ENCODE data around the gene P2RX4. TPM values are rescaled to one million over a fixed set of nuclear protein-coding genes. Genes with fewer than 3 reads are reported as not detected.

The P2RX4 gene
- total and polyA plus RNA-seq, 2 of the 13 experiments (the other 11 are each of a cell fraction or from before 2014, with no cell fraction given) = 13.8 to 30.8 TPM

GRCh38 chr12:121227294-121227693 is 17.4 kb downstream of the P2RX4 start (continued):
- TF ChIP-seq, protein P1, sequence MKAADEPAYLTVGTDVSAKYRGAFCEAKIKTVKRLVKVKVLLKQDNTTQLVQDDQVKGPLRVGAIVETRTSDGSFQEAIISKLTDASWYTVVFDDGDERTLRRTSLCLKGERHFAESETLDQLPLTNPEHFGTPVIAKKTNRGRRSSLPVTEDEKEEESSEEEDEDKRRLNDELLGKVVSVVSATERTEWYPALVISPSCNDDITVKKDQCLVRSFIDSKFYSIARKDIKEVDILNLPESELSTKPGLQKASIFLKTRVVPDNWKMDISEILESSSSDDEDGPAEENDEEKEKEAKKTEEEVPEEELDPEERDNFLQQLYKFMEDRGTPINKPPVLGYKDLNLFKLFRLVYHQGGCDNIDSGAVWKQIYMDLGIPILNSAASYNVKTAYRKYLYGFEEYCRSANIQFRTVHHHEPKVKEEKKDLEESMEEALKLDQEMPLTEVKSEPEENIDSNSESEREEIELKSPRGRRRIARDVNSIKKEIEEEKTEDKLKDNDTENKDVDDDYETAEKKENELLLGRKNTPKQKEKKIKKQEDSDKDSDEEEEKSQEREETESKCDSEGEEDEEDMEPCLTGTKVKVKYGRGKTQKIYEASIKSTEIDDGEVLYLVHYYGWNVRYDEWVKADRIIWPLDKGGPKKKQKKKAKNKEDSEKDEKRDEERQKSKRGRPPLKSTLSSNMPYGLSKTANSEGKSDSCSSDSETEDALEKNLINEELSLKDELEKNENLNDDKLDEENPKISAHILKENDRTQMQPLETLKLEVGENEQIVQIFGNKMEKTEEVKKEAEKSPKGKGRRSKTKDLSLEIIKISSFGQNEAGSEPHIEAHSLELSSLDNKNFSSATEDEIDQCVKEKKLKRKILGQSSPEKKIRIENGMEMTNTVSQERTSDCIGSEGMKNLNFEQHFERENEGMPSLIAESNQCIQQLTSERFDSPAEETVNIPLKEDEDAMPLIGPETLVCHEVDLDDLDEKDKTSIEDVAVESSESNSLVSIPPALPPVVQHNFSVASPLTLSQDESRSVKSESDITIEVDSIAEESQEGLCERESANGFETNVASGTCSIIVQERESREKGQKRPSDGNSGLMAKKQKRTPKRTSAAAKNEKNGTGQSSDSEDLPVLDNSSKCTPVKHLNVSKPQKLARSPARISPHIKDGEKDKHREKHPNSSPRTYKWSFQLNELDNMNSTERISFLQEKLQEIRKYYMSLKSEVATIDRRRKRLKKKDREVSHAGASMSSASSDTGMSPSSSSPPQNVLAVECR (CRISPR knock-in tag; IDR thresholded peaks at IDR 0.05; ENCODE audit: borderline replicate concordance) = peak; percentile 16; the same call in 1 of the 2 replicates
- TF ChIP-seq CREBL2 (CRISPR knock-in tag; IDR thresholded peaks at IDR 0.05; ENCODE audit: borderline replicate concordance) (no peak), SMARCE1 (IDR thresholded peaks at IDR 0.05; ENCODE audit: borderline replicate concordance) (no peak), SOX6 (IDR thresholded peaks at IDR 0.05) (no peak), SOX6 (CRISPR knock-in tag; IDR thresholded peaks at IDR 0.05) (peak; percentile 53), JUND (CRISPR knock-in tag; IDR thresholded peaks at IDR 0.05) (no peak), SOX5 (CRISPR knock-in tag; IDR thresholded peaks at IDR 0.05; ENCODE audit: borderline replicate concordance) (0 out of 2 replicates have a peak, but pooled peaks have one; percentile 36), BCL6 (CRISPR knock-in tag; IDR thresholded peaks at IDR 0.05) (peak; percentile 46), KLF16 (CRISPR knock-in tag; IDR thresholded peaks at IDR 0.05) (no peak), DR1 (CRISPR knock-in tag; IDR thresholded peaks at IDR 0.05) (no peak), ZNF101 (CRISPR knock-in tag; IDR thresholded peaks at IDR 0.05; ENCODE audit: borderline replicate concordance, low read depth) (no peak), DPF2 (CRISPR knock-in tag; IDR thresholded peaks at IDR 0.05; ENCODE audit: borderline replicate concordance, low read depth) (no peak), RAD21 (CRISPR knock-in tag; IDR thresholded peaks at IDR 0.05) (no peak), MAFF (IDR thresholded peaks at IDR 0.05; ENCODE audit: low read depth, low read length) (peak; percentile 87), HMGXB4 (CRISPR knock-in tag; IDR thresholded peaks at IDR 0.05; ENCODE audit: borderline replicate concordance in 1 of 2, low read depth in 1 of 2) (no peak), CHD4 (IDR thresholded peaks at IDR 0.05; ENCODE audit: borderline replicate concordance, low read length) (no peak), ZNF749 (CRISPR knock-in tag; IDR thresholded peaks at IDR 0.05; ENCODE audit: borderline replicate concordance) (no peak), NONO (IDR thresholded peaks at IDR 0.05) (no peak), NONO (CRISPR knock-in tag; conservative IDR thresholded peaks at IDR 0.05) (no peak), DMAP1 (CRISPR knock-in tag; IDR thresholded peaks at IDR 0.05) (peak; percentile 47; the same call in 1 of the 2 replicates), THRA (CRISPR knock-in tag; IDR thresholded peaks at IDR 0.05; ENCODE audit: borderline replicate concordance) (0 out of 2 replicates have a peak, but pooled peaks have one; percentile 18), ETV5 (CRISPR knock-in tag; IDR thresholded peaks at IDR 0.05; ENCODE audit: borderline replicate concordance) (peak; percentile 74; the same call in 1 of the 2 replicates), ZNF232 (CRISPR knock-in tag; IDR thresholded peaks at IDR 0.05; ENCODE audit: borderline replicate concordance) (no peak), MAF1 (CRISPR knock-in tag; IDR thresholded peaks at IDR 0.05; ENCODE audit: borderline replicate concordance) (no peak), TCF7 (IDR thresholded peaks at IDR 0.05; ENCODE audit: low read depth) (peak; percentile 14; the same call in 1 of the 2 replicates)
